Gastrocnemius medialis (tissue), 4 donors: Measurements from ENCODE around the gene PTPRN2. TPM values are rescaled to one million over a fixed set of nuclear protein-coding genes. Genes with fewer than 3 reads are reported as not detected.

Experiments
- ATAC-seq, 2 donors: fragments of 150-250 bp; one replicate each; pipeline ENCODE4 v1.9.1; 2016
- DNase-seq, 2 donors: peaks; one replicate each; pipeline ENCODE4 v3.0.0-alpha.2; 2019
- H3K27ac ChIP-seq, 4 donors: fragments of 200-600 bp; sonication (generic); 1 replicate in 1 of 4; 2 replicates in 3 of 4; pipeline ENCODE4 v1.5.1; 2016 to 2018; ENCODE audit warnings: mild to moderate bottlenecking in 2 of 4, moderate library complexity in 1 of 4
- H3K27me3 ChIP-seq, 3 donors: fragments of 200-600 bp; sonication (generic) in 2 of 3; 1 replicate in 1 of 3; 2 replicates in 2 of 3; pipeline versions ENCODE4 v1.5.1 to v1.6.0; 2016 to 2019; ENCODE audit warnings: mild to moderate bottlenecking in 1 of 3, moderate library complexity in 1 of 3
- H3K36me3 ChIP-seq, 2 donors: fragments of 200-600 bp; sonication (generic) in 1 of 2; one replicate each; pipeline ENCODE4 v1.5.1; 2017 to 2018
- H3K4me1 ChIP-seq, 2 donors: fragments of 200-600 bp; sonication (generic) in 1 of 2; one replicate each; pipeline ENCODE4 v1.5.1; 2016 to 2017; ENCODE audit warnings: mild to moderate bottlenecking in 2 of 2
- H3K4me3 ChIP-seq, 4 donors: fragments of 200-600 bp; sonication (generic) in 3 of 4; 1 replicate in 1 of 4; 2 replicates in 3 of 4; pipeline ENCODE4 v1.5.1; 2016 to 2019; ENCODE audit warnings: mild to moderate bottlenecking in 2 of 4
- H3K9me3 ChIP-seq, 3 donors: fragments of 200-600 bp; sonication (generic) in 2 of 3; 1 replicate in 1 of 3; 2 replicates in 2 of 3; pipeline ENCODE4 v1.5.1; 2016 to 2019
- POLR2A ChIP-seq, 2 donors: fragments of 450-650 bp; IDR thresholded peaks; one replicate each; pipeline ENCODE4 v1.6.1; 2017; ENCODE audit warnings: antibody characterized with exemption in 2 of 2, mild to moderate bottlenecking in 2 of 2, moderate library complexity in 2 of 2
- in situ Hi-C, 4 donors: fragments of 200-750 bp; cut with MboI; loops; one replicate each; pipeline versions ENCODE4 v1.15.0 to v1.8.0; 2017; ENCODE audit warnings: low sequenced_read_pairs in 4 of 4
- intact Hi-C: fragments of 100-400 bp; cut with DNase I; formaldehyde crosslinking; loops from one replicate; pipeline ENCODE4 v1.15.1; 2023; ENCODE audit warnings: low total_unique reads
- total RNA-seq, 4 donors: library from RNA; depleted of rRNA; stranded (reverse); fragments of >200 nt; gene quantifications; one replicate each; pipeline versions ENCODE4 v1.1.0 to v1.2.3, GENCODE V29; 2016
- TF ChIP-seq, protein P1 (sequence below), 5 experiments: fragments of 450-650 bp in 3 of 5; fragments of 200-600 bp in 2 of 5; sonication (generic) in 2 of 5; IDR thresholded peaks in 4 of 5; conservative IDR thresholded peaks in 1 of 5; 1 replicate in 4 of 5; 2 replicates in 1 of 5; pipeline ENCODE4 v1.5.1; 2016 to 2019; ENCODE audit warnings: antibody characterized with exemption in 5 of 5, mild to moderate bottlenecking in 3 of 5, moderate library complexity in 3 of 5

PTPRN2 gene
- total RNA-seq, 4 donors from 2014 or later = 0.66 to 0.85 (median 0.81) TPM

DNA sequence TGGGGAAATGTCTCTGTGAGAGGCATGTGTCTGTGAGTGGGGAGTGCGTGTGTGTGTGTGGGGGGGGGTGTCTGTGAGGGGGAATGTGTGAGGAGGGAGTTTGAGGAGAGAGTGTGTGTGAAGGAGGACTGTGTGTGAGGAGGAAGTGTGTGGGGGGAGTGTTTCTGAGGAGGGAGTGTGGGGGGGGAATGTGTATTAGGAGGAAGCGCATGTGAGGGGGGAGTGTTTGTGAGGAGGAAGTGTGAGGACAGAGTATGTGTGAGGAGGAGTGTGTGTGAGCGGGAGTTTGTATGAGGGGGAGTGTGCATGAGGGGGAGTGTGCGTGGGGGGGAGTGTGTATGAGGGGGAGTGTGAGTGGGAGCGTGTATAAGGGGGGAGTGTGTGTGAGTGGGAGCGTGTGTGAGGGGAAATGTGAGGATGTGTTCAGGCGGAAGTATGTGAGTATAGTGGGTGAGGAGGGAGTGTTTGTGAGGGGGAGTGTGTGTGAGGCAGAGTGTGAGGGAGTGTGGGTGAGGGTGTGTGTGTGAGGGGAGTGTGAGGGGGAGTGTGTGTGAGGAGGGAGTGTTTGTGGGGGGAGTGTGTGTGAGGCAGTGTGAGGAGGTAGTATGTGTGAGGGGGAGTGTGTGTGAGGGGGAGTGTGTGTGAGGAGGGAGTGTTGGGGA lies 21.8 kb upstream of the PTPRN2 start:
- Histone ChIP-seq H3K27ac (no peak overlapping the region), H3K27me3 (no peaks in the 10 kb centered on the region), H3K9me3 (no peaks in the 10 kb centered on the region), H3K4me3 (no peak overlapping the region), H3K36me3 (no peaks in the 10 kb centered on the region), H3K4me1 (no peaks in the 10 kb centered on the region)
- in situ Hi-C loops = no loop called here
- TF ChIP-seq, protein P1, sequence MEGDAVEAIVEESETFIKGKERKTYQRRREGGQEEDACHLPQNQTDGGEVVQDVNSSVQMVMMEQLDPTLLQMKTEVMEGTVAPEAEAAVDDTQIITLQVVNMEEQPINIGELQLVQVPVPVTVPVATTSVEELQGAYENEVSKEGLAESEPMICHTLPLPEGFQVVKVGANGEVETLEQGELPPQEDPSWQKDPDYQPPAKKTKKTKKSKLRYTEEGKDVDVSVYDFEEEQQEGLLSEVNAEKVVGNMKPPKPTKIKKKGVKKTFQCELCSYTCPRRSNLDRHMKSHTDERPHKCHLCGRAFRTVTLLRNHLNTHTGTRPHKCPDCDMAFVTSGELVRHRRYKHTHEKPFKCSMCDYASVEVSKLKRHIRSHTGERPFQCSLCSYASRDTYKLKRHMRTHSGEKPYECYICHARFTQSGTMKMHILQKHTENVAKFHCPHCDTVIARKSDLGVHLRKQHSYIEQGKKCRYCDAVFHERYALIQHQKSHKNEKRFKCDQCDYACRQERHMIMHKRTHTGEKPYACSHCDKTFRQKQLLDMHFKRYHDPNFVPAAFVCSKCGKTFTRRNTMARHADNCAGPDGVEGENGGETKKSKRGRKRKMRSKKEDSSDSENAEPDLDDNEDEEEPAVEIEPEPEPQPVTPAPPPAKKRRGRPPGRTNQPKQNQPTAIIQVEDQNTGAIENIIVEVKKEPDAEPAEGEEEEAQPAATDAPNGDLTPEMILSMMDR (IDR thresholded peaks at IDR 0.05 in 4 of 5, conservative IDR thresholded peaks at IDR 0.05 in 1 of 5) = no peak
- intact Hi-C loops = no loop called here
- DNase-seq (no peak), ATAC-seq (no peak)

DNA sequence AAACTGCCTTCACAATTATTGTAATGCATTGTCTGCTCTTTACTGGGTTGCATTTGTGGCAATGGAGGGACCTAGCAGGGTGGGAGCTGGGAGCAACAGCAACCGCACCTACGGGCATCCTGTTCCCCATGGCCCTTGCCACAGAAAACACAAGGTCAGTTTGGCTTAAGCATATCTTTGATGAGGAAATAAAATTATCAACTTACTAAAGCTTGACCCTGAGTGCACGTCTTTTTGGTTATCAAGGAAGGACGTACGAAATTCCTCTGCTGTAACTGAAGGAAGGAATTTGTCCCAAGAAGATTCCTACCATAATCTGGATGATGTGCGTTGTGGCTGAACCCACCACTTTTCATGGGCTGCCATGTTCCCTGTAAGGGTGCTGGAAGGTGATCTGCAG lies 19.9 kb upstream of the PTPRN2 start:
- ATAC-seq (no peak), DNase-seq (no peak)
- Histone ChIP-seq H3K27me3 (no peaks in the 10 kb centered on the region), H3K36me3 (no peaks in the 10 kb centered on the region), H3K27ac (no peak overlapping the region), H3K9me3 (no peaks in the 10 kb centered on the region), H3K4me3 (no peak overlapping the region), H3K4me1 (no peaks in the 10 kb centered on the region)
- no peak for TF ChIP-seq POLR2A (IDR thresholded peaks at IDR 0.05)
- TF ChIP-seq, protein P1 (IDR thresholded peaks at IDR 0.05 in 4 of 5, conservative IDR thresholded peaks at IDR 0.05 in 1 of 5) = no peak
- intact Hi-C loops = no loop called here
- in situ Hi-C loops = no loop called here

DNA sequence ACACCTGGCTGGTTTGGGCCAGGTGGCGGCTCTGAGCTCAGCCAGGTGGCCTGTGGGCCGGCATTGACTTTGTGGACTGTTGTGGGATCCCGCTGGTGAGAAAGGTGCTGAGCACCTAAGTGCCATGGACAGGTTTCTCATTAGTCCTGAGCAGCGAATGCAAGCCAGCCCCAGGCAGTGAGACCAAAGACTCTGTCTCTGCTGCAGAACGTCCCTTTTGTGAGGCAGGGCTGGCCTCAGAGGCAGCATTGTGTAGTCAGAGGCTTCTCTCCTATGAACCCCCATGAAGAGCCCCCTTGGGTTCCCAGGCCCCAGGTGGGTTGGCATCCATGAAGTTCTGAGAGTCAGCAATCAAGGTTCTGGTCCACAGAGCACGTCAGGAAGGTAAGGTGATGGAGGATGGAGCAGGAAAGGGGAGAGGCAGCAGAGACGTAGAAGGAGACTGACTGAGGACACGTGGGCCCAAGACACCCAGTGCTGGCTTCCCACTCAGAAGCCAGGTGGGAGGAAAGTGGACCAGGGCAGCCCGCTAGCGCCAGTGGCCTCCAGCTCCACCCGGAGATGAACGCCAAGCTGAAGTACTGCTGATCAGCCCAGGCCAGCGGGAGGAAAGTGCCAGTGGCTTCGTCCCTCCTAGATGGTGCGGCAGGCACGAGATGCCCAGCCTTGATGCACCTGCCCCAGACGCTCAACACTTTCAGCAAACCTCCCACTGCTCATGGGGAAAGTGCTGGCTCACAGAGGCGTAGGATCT lies 19.2 kb upstream of the PTPRN2 start:
- DNase-seq = no peak
- no peak for TF ChIP-seq POLR2A (IDR thresholded peaks at IDR 0.05)
- TF ChIP-seq, protein P1 (IDR thresholded peaks at IDR 0.05 in 4 of 5, conservative IDR thresholded peaks at IDR 0.05 in 1 of 5) = no peak
- intact Hi-C loops = no loop called here
- in situ Hi-C loops = no loop called here
- no peak for ATAC-seq
- H3K4me1 ChIP-seq = no peaks in the 10 kb centered on the region
- no peaks in the 10 kb centered on the region for H3K36me3 ChIP-seq
- H3K27me3 ChIP-seq = no peaks in the 10 kb centered on the region
- H3K27ac ChIP-seq = no peak overlapping the region
- no peak overlapping the region for H3K4me3 ChIP-seq
- no peaks in the 10 kb centered on the region for H3K9me3 ChIP-seq

DNA sequence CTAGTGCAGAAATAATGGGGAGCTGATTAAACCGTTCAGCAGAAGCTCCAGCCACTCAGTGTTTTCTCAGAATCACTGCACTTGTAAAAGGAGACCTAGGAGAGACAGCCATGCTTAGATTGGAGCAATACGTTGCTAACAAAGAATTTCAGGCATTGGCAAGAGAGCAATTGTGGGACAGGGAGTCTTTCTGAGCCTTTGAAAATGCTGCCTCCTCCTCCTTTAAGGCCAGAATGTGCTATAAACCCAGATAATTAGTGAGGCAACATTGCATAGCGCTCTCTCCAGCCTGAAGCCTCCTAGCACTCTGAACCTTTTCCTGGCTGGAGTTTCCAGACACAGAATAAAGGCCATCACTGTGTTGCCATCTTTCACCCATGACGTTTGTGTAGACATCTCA lies 18.5 kb upstream of the PTPRN2 start:
- H3K4me3 ChIP-seq = no peak overlapping the region
- TF ChIP-seq, protein P1 (IDR thresholded peaks at IDR 0.05 in 4 of 5, conservative IDR thresholded peaks at IDR 0.05 in 1 of 5) = no peak
- TF ChIP-seq POLR2A (IDR thresholded peaks at IDR 0.05) = no peak
- no peaks in the 10 kb centered on the region for H3K36me3 ChIP-seq
- H3K27me3 ChIP-seq = no peaks in the 10 kb centered on the region
- no peaks in the 10 kb centered on the region for H3K9me3 ChIP-seq
- intact Hi-C loops = no loop called here
- DNase-seq (no peak), ATAC-seq (no peak)
- no peaks in the 10 kb centered on the region for H3K4me1 ChIP-seq
- no peak overlapping the region for H3K27ac ChIP-seq
- in situ Hi-C loops = no loop called here
